Upper lobe of right lung (tissue), 1 donor: ENCODE measurements around the gene PRPF6. TPM values are rescaled to one million over a fixed set of nuclear protein-coding genes. Genes with fewer than 3 reads are reported as not detected.

ENCODE experiments used
- ATAC-seq: fragments of 200-7000 bp; cut with Tn5 transposase; one replicate; pipeline ENCODE4 v1.9.1; 2020; ENCODE audit warnings: mild to moderate bottlenecking, moderate library complexity
- DNase-seq: peaks from one replicate; pipeline ENCODE4 v3.0.0-alpha.2; 2020
- H3K27ac ChIP-seq: fragments of 200-600 bp; one replicate; pipeline ENCODE4 v1.8.0; 2022
- H3K27me3 ChIP-seq: fragments of 200-600 bp; one replicate; pipeline ENCODE4 v1.8.0; 2022; ENCODE audit warnings: mild to moderate bottlenecking
- H3K36me3 ChIP-seq: fragments of 200-600 bp; one replicate; pipeline ENCODE4 v1.8.0; 2022
- H3K4me1 ChIP-seq: fragments of 200-600 bp; one replicate; pipeline ENCODE4 v1.8.0; 2022
- H3K4me3 ChIP-seq: fragments of 200-600 bp; one replicate; pipeline ENCODE4 v1.8.0; 2022; ENCODE audit warnings: mild to moderate bottlenecking
- H3K9me3 ChIP-seq: fragments of 200-600 bp; one replicate; pipeline ENCODE4 v1.8.0; 2022
- CTCF ChIP-seq: fragments of 200-600 bp; IDR thresholded peaks from one replicate; pipeline ENCODE4 v1.8.0; 2022; ENCODE audit warnings: antibody characterized with exemption
- intact Hi-C: fragments of 100-400 bp; cut with DNase I; formaldehyde crosslinking; loops from one replicate; pipeline ENCODE4 v1.11.0; 2022
- total RNA-seq: library from RNA; stranded (reverse); fragmentation: NEBNext Ultra II Directional; extraction: Animal tissue kit (Norgen Biotek cat#: 25700); gene quantifications from one replicate; pipeline ENCODE4 v1.2.1, GENCODE V29; 2021
- donor health status: DM: no; HTN: yes; CAD: no; lungs with severe emphysema.

PRPF6 gene
- total RNA-seq, 1 donor from 2014 or later = 58.9 TPM

GRCh38 chr20:63947638-63948456 is 33.1 kb upstream of the PRPF6 start:
- TF ChIP-seq CTCF = no peak

GRCh38 chr20:63950701-63951397 is 30.1 kb upstream of the PRPF6 start:
- H3K27me3 ChIP-seq = no peaks in the 10 kb centered on the region
- no peak overlapping the region for H3K4me3 ChIP-seq
- ATAC-seq = no peak
- no peak for DNase-seq
- intact Hi-C loops = no loop called here
- no peaks in the 10 kb centered on the region for H3K9me3 ChIP-seq
- H3K27ac ChIP-seq = peak overlapping the region; percentile 17
- TF ChIP-seq CTCF = no peak
- peaks cover 4% of the 10 kb centered on the region for H3K36me3 ChIP-seq
- H3K4me1 ChIP-seq = peaks cover 76% of the 10 kb centered on the region

More at GRCh38 chr20:63947638-63948456, 33.1 kb upstream of the PRPF6 start:
- no peaks in the 10 kb centered on the region for H3K27me3 ChIP-seq
- ATAC-seq = no peak
- peak overlapping the region; percentile 16 for H3K4me3 ChIP-seq
- H3K27ac ChIP-seq = peak overlapping the region; percentile 89
- intact Hi-C loops = no loop called here
- no peaks in the 10 kb centered on the region for H3K9me3 ChIP-seq
- no peak for DNase-seq
- peaks cover 64% of the 10 kb centered on the region for H3K4me1 ChIP-seq
- H3K36me3 ChIP-seq = peaks cover 34% of the 10 kb centered on the region

GRCh38 chr20:63951398-63952209 is 29.3 kb upstream of the PRPF6 start:
- no peak for TF ChIP-seq CTCF
- DNase-seq = no peak
- H3K4me1 ChIP-seq = peaks cover 76% of the 10 kb centered on the region
- ATAC-seq = no peak
- no peaks in the 10 kb centered on the region for H3K36me3 ChIP-seq
- H3K27me3 ChIP-seq = no peaks in the 10 kb centered on the region
- no peaks in the 10 kb centered on the region for H3K9me3 ChIP-seq
- intact Hi-C loops = no loop called here
- H3K4me3 ChIP-seq = no peak overlapping the region
- H3K27ac ChIP-seq = peak overlapping the region; percentile 17

GRCh38 chr20:63952210-63952535 is 28.8 kb upstream of the PRPF6 start:
- DNase-seq = no peak
- TF ChIP-seq CTCF = no peak
- peaks cover 80% of the 10 kb centered on the region for H3K4me1 ChIP-seq
- no peak overlapping the region for H3K4me3 ChIP-seq
- H3K36me3 ChIP-seq = no peaks in the 10 kb centered on the region
- H3K9me3 ChIP-seq = no peaks in the 10 kb centered on the region
- no peaks in the 10 kb centered on the region for H3K27me3 ChIP-seq
- intact Hi-C loops = no loop called here
- ATAC-seq = no peak
- no peak overlapping the region for H3K27ac ChIP-seq

- Histone ChIP-seq H3K4me3 (no peak overlapping the region), H3K36me3 (no peaks in the 10 kb centered on the region), H3K27ac (no peak overlapping the region), H3K9me3 (no peaks in the 10 kb centered on the region), H3K27me3 (no peaks in the 10 kb centered on the region), H3K4me1 (peaks cover 80% of the 10 kb centered on the region)
- TF ChIP-seq CTCF = no peak
- ATAC-seq (no peak), DNase-seq (no peak)
- intact Hi-C loops = no loop called here
Measured at GRCh38 chr20:63952769-63953168, 28.2 kb upstream of the PRPF6 start.
